GM21737 (cell line): ENCODE measurements around the gene NAA15.
"Not testable (repeated sequence)": the region's sequence is repeated elsewhere in the genome, so short reads cannot be mapped to it uniquely, and the experiment has no call there.

Experiments
- ATAC-seq: cut with Tn5 transposase; IDR thresholded peaks from one replicate; pipeline ENCODE4 v1.9.1; 2021; ENCODE audit warnings: mild to moderate bottlenecking, moderate library complexity; ENCODE audit not compliant: unreplicated experiment

NAA15 gene

DNA sequence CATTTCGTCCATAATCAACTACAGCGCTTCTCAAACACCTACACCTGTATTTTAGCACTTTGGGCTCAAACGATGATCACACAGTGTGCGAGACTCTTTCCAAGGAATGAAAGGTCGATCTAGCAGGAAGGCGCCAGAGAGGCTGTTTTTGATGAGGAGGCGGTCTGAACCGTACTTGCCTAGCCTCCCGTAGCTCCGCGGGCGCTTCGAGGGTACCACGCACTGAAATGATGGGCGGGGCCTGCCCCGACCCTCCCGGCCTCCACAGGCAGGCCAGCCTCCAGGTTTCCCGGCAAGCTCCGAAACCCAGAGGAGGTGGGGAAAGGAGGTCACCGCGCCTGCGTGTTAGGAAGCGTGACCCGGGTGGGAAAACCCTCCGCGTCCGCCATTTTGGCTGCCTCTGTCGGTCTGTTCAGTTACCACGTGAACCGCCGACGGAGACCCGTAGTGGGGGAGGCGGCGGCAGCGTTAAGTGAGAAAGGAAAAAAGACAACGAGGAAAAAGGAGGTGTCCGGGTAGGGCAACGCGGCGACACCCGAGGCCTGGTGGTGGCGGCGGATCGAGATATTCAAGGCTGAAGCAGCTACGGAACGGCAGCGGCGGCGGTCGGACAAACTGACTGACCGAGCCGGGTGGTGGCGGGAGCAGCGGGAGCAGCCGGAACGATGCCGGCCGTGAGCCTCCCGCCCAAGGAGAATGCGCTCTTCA, at the start of gene NAA15:
NAA15 (plus strand) TSS at position 393 of the 708 bp plus-strand sequence; CDS start at position 666, 273 bp downstream.
- ATAC-seq, result peak; percentile 85

DNA sequence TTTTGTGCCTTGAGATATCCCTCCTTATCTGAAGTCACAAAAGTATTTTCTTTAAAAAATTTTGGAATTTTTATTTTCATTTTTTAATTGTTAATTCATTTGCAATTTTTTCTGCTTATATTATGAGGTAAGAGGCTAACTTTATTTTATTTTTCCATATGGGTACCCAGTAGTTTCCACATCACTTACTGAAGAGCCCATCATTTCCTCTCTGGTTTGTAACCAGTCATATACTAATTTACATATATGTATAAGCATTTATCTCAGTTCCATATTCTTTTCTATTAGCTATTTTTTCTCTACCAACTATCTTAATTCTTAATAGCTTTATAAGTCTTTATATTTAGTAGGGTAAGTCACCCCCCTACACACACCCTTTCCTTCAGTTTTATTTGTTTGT, 48.3 kb upstream of the NAA15 start:
- ATAC-seq, result no peak

DNA sequence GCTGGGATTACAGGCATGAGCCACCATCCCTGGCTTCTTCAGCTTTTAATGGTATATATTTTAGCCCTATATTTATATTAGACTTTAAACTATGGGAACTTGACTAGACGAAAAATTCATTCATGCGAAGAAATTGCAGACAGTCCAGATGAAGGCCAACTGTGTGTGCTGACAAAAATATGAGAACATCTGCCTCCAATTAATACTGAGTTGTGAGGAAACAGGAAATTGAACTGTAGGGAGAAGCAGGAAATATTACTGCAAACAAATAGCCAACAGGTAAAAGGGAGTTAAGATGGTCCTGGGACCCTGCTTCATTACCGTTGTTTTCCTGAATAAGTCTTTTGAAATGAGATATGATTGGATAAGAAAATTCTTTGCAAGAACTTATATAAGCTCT, 47.6 kb upstream of the NAA15 start:
- no peak for ATAC-seq

DNA sequence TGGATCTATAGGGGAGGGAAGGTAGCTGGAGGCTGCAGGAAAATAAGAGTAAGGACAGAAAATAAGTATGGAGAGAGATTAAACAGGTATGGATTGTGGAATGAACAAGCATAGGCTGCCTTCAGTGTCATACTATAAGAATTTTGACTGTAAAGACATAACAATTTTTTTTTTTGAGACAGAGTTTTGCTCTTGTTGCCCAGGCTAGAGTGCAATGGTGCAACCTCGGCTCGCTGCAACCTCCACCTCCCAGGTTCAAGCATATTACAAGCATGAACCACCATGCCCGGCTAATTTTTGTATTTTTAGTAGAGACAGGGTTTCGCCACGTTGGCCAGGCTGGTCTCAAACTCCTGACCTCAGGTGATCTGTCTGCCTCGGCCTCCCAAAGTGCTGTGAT, 45.7 kb upstream of the NAA15 start:
- not testable (repeated sequence) for ATAC-seq

DNA sequence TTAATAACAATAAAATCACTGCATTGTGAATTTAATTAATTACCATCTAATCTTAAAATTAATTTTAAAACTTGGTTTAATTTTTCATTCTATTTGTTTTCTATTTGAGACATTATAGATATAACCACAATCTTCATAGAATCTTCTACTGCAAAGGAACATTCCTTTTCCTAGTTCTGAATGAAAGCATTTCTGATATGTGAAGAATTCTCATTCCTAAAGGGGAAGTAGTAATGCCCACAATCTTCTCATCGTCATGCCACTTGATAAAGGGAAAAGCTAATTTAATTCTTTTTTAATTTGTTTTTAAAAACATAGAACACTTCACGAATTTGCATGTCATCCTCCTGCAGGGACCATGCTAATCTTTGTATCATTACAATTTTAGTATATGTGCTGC, 45.0 kb upstream of the NAA15 start:
- no peak for ATAC-seq

DNA sequence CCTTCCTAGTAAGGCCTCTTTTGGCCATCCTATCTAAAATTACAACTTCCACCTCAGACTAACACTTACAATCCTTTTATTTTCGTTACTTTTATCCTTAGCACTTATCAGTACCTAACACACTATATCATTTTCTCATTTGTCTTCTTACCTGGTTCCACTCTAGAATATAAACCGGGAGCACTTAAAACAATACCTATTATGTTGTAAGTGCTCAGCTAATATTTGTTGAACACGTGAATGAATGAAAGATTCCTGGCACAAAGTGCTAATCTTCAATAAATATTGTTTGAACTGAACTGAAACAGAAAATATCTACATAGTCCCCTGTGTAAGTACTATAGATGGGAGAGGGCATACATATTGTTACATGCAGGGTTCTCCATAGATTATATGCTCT, 35.7 kb upstream of the NAA15 start:
- no peak for ATAC-seq

DNA sequence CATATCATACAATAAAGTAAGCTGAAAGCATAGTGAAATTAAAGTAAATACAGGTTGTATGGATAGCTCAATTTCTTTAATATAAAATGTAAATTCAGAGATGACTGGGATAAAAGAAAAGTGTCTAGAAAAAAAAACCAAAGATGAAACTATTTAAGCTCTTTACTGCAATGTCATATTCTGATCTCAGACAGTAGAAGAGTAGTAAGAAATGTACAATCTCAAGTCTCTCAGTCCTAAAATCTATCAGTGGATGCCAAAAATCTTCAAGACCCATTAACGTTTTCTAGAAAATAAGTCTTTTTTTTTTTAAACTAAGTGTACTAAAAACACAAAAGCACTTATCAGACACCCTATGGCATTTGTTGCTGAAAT, 35.1 kb upstream of the NAA15 start:
- no peak for ATAC-seq

DNA sequence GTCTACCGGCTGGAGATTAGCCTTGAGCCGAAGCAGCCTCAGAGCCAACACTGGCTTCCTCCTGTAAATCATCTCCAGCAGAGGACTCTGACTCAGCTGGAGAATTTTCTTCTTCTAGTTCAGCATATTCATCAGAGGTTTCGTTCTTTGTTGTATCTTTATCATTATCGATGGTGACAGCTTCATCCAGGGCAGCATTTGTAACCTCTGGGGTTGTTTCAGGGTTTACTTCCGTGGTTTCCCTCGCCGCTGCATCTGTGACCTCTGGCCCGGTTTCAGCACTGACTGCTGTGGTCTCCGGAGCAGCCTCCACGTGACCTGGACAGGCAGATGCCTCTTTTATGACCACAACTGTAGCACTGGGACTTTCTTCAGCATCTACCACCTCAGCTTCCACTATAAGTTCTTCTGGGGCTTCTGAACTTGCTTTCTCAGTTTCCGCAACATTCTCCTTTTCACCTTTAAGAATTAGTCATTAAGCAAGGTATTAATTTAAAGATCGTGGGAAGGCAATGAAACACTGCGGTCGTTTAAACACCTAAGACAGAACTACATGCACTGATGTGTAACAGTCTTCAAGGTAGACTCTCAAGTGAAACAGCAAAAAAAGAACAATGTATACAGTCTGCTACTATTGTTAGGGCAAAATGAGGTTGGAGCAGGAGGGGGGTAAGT, 34.6 kb upstream of the NAA15 start:
- ATAC-seq, result peak; percentile 98

DNA sequence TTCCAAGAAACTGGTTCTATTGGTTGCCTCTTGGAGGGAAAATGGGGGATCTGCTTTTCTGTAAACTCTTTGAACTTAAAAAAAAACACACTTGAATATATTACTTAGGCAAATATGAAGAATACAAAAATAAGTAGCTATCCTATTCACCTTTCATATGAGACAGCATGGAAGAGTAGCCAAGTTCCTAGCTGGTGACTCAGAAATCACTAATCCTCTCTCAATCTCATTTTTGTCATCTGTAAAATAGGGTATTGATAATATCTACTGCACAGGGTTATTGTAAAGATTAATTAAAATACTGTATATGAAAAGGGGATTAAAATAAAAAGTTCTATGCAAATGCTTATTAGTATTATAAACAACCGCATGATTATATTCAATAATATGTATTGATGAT, 34.0 kb upstream of the NAA15 start:
- ATAC-seq, result no peak

DNA sequence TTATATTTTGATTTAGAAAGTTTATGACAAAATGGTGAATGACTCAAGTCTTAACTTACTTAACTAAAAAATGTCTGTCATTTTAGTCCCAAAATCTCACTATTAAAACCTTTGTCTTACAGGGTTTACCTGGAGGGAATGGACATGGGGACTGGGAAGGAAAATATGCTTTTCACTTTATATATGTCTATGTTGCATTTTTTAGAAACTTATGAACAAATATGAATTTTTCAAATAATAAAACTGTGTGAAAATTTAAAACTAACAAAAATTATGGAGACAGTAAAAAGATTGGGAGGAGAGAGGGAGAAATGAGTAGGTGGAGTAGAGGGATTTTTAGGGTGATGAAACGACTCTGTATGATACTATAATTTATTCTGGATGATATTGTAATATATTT, 27.5 kb upstream of the NAA15 start:
- ATAC-seq, result no peak

DNA sequence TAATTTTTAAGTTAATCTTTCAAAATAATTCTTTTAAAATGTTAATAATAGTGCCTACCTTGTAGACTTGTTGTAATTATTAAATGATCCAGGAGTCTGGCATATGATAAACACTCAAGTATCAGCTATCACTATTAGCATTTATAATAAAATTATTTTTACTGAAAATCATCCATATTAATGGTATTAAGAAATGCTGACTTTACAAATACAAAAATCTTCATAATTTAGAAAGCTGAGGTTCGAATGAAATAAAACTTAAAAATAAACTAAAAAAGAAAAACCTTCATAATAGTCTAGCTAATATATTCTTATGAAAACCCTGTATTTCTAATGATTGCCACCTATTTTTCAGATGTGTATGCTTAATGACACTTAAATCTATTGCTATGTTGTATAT, 26.5 kb upstream of the NAA15 start:
- ATAC-seq, result no peak

DNA sequence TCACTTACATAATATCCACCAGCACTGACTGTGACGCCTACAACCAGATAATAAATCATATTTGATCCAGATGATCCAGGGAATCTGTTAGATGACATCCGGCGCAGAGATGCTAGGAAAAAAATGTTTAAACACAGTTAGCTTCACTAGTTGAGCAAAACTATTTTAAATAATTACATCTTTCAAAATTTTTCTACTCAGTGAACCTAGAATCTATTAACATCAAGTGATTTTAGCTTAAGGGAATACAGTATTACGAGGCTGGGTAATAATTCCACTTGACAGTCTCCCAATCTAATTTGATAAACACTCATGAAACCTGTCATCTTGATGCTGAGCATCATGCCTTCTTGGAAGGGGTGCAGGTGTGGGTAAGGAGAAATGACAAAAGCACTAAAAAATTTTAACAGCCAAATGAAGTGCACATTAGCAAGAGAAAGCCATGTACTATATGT, 26.0 kb upstream of the NAA15 start:
- no peak for ATAC-seq

DNA sequence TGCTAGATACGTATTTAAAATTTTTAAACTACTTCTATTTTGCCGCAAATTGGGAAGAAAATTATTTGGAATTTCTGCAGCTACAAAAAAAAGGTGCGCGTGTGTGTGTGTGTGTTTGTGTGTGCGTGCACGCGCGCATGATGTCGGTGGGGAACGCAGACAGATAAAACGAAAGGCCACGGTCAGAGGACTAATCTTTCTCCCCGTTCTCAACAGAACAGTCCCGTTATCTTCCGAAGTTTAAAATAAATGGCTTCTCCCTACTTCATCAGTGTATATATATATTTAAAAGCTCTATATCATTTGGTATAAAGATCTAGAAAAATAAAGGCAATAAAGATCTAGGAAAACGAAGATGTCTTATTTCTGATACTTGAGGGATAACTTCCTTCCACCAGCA, 22.8 kb upstream of the NAA15 start:
- ATAC-seq, result no peak

DNA sequence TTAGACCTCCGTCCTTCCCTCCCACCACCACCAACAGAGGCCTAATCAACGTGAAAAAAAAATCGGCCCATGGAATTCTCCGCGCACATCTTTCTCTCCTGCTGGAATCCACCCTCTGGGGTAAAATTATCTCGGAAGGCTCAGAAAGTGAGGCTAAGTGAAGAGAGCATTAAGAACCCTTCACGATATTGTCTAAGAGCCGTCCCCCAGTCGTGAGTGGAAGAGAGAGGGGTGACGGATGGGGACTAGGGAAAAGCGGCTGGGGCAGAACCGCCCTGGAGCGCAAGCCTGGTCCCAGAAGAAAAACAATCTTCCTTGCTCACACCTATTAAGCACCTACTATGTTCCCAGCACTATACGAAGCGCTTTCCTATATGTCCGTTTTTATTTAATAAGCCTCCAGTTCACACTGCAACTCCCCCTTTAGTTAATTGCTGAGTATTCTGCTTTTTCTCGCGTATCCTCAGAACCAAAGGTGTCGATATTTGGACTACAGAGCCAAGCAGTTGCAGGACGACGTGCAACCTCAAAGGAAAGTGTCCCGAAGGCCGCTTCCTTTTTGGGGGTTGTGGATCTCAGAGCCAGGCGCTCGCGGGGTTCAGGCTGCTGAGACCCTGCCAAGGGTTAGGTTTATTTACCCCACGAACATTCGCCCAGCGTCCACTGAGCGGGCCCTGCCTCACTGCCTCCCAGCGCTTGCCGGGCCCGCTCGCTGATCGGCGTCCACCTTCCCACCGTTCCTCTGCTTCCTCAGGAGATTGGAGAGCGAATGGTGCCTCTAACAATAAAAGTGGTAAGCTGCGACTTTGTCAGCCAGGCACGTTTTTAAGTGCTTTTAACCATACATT, 22.2 kb upstream of the NAA15 start:
- no peak for ATAC-seq

DNA sequence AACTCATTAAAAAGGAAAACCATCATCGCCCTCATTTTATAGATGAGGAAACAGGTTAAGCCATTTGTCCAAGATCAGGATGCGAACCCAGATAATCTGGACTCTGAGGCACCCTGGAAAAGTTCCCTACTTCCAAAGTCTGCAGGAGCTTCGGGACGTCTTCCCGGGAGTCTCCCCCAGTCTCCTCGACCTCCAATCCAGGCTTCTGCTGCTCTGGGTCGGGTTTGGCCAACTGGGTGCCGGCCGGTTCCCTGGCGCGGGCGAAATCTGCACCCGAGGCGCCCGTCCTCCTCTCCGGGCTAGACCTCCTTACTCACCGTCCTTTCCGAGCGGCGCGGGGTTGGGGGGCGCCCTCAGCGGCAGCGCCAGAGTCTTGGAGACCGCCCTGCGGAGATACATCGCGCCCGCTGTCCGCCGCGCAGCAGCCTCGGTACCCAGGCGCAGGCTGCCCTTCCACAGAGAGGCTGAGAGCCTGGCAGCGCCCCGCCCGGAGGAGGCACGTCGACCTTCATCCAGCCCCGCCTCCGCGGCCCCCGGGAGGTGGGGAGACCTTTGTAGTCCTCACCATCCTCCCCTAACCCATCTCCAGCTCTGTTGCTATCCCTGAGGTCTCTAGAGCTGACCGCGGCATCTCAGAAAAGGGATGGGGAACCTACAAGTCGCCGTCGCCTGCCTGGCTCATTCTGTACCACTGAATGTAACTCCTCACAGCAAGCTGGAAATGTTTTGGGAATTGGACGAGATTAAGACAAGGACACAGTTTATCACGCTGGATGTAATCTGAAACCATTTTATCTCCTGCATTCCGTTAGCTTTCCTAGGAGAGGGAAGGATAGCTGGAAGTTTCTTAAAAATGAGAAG, 21.3 kb upstream of the NAA15 start, which contains the start of gene MGARP:
MGARP (minus strand) TSS at position 466 of the 861 bp plus-strand sequence; CDS start at position 399, 67 bp downstream.
- no peak for ATAC-seq

DNA sequence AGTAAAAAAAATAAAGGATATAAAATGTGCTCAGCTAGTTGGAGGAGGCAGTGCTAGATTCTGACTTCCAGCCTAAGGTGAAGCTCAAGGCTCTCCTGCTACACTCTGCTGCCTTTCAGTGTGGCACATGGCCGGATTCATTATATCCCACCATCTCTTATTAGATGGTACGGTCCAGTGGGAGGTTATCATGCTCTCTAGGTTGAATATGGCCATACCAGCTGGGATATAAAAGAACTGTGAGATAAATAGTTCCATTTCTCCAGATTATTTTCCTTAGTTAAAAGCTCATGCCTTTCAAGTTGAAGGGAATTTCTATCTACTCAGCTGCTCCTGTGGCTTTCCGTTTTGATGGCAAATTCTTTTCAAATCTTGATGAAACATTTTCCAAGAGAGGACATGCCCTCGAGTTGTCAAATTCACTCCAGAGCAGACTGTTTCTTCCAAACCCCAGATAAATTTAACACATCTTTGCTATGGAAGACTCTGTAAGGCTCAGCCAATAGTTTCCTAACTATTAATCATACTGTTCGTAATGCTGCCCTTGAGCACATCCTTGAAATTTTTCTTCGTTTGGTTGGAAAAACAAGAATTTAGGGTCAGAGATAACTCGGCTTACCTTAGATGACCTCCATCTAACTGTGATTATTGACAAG, 19.1 kb upstream of the NAA15 start:
- no peak for ATAC-seq

DNA sequence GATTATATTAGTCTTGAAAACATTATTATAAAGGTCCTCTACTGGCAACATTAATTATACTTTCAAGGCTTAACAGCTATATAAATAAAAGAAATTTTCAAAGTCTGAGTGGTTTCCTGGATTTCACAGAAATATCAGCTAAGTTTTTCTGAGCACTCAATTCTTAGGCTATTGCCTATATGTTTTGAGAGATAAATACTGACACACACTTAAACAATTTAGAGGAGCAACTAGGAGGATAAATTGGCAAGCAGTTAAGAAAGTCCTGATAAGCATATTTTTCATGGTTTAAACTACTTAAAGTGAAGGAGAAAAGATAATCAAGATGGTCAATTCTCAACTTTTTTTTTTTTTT, 18.6 kb upstream of the NAA15 start:
- no peak for ATAC-seq

DNA sequence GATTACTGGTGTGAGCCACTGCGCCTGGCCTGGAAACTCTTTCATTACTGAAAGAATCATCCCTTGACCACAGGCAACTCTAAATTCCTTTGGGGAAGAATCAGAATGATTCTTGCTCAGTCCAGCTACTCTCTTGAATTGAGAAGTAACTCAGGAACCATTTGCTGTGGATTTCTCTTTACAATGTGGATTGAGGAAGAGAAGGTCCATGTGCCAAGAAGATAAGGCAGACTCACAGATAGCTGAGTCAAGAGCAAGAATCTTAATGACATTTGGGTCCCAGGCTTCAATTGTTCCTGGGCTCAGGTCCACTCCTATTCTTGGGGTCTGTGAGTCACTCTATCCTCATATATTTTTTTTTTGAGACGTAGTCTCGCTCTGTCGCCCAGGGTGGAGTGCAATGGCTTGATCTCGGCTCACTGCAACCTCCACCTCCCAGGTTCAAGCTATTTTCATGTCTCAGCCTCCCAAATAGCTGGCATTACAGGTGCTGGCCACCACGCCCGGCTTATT, 15.1 kb upstream of the NAA15 start:
- no peak for ATAC-seq

DNA sequence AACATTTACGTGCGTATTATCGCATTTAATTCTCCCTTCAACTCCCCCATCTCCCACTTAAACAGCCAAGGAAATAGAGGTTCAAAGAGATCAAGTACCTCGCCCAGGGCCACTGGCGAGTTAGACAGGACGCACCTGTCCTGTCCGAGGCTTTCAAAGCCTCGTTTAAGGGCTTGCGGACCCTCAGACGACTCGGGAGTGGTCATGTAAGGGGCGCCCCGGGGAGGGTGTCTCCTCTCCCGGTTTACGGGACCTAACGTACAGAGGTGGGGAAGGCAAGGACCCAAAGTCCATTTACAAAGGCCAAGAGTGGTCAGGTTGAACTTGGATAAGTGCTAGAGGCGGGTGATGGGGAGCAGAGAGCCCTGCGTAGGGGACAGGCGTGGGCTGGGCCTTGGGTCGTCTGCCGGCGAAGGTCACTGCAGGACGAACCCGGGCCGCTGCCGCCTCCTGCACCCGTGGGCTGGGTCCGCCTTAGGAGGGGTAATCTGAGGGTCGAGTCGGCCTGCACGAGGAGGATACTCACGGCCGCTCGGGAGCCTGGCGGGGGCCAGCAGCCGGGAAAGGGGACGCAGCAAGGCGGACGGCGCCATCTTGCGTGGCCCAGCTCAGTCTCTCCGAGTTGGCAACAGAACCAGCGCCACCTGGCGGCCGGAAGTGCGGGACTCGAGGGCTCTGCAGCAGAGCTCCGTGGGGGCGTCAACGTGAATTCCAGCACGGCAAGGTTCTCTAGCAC, 5.9 kb upstream of the NAA15 start:
- peak; percentile 93 for ATAC-seq
